Gastrocnemius medialis (tissue), 4 donors: ENCODE data around the gene PARG. TPM values are rescaled to one million over a fixed set of nuclear protein-coding genes. Genes with fewer than 3 reads are reported as not detected.

Experiments
- ATAC-seq, 2 donors: fragments of 150-250 bp; one replicate each; pipeline ENCODE4 v1.9.1; 2016
- DNase-seq, 2 donors: peaks; one replicate each; pipeline ENCODE4 v3.0.0-alpha.2; 2019
- H3K27ac ChIP-seq, 4 donors: fragments of 200-600 bp; sonication (generic); 1 replicate in 1 of 4; 2 replicates in 3 of 4; pipeline ENCODE4 v1.5.1; 2016 to 2018; ENCODE audit warnings: mild to moderate bottlenecking in 2 of 4, moderate library complexity in 1 of 4
- H3K27me3 ChIP-seq, 3 donors: fragments of 200-600 bp; sonication (generic) in 2 of 3; 1 replicate in 1 of 3; 2 replicates in 2 of 3; pipeline versions ENCODE4 v1.5.1 to v1.6.0; 2016 to 2019; ENCODE audit warnings: mild to moderate bottlenecking in 1 of 3, moderate library complexity in 1 of 3
- H3K36me3 ChIP-seq, 2 donors: fragments of 200-600 bp; sonication (generic) in 1 of 2; one replicate each; pipeline ENCODE4 v1.5.1; 2017 to 2018
- H3K4me1 ChIP-seq, 2 donors: fragments of 200-600 bp; sonication (generic) in 1 of 2; one replicate each; pipeline ENCODE4 v1.5.1; 2016 to 2017; ENCODE audit warnings: mild to moderate bottlenecking in 2 of 2
- H3K4me3 ChIP-seq, 4 donors: fragments of 200-600 bp; sonication (generic) in 3 of 4; 1 replicate in 1 of 4; 2 replicates in 3 of 4; pipeline ENCODE4 v1.5.1; 2016 to 2019; ENCODE audit warnings: mild to moderate bottlenecking in 2 of 4
- H3K9me3 ChIP-seq, 3 donors: fragments of 200-600 bp; sonication (generic) in 2 of 3; 1 replicate in 1 of 3; 2 replicates in 2 of 3; pipeline ENCODE4 v1.5.1; 2016 to 2019
- CTCF ChIP-seq, 5 experiments: fragments of 450-650 bp in 3 of 5; fragments of 200-600 bp in 2 of 5; sonication (generic) in 2 of 5; IDR thresholded peaks in 4 of 5; conservative IDR thresholded peaks in 1 of 5; 1 replicate in 4 of 5; 2 replicates in 1 of 5; pipeline ENCODE4 v1.5.1; 2016 to 2019; ENCODE audit warnings: antibody characterized with exemption in 5 of 5, mild to moderate bottlenecking in 3 of 5, moderate library complexity in 3 of 5
- POLR2A ChIP-seq, 2 donors: fragments of 450-650 bp; IDR thresholded peaks; one replicate each; pipeline ENCODE4 v1.6.1; 2017; ENCODE audit warnings: antibody characterized with exemption in 2 of 2, mild to moderate bottlenecking in 2 of 2, moderate library complexity in 2 of 2
- in situ Hi-C, 4 donors: fragments of 200-750 bp; cut with MboI; loops; one replicate each; pipeline versions ENCODE4 v1.15.0 to v1.8.0; 2017; ENCODE audit warnings: low sequenced_read_pairs in 4 of 4
- intact Hi-C: fragments of 100-400 bp; cut with DNase I; formaldehyde crosslinking; loops from one replicate; pipeline ENCODE4 v1.15.1; 2023; ENCODE audit warnings: low total_unique reads
- total RNA-seq, 4 donors: library from RNA; depleted of rRNA; stranded (reverse); fragments of >200 nt; gene quantifications; one replicate each; pipeline versions ENCODE4 v1.1.0 to v1.2.3, GENCODE V29; 2016

PARG gene
- total RNA-seq, 4 donors from 2014 or later, result 14.3 to 18.9 (median 16.8) TPM

- intact Hi-C loops, result no loop called here
- H3K4me3 ChIP-seq, result no peak overlapping the region
- ATAC-seq (no peak), DNase-seq (no peak)
- in situ Hi-C loops, result no loop called here
- H3K4me1 ChIP-seq, result no peaks in the 10 kb centered on the region
- no peak overlapping the region for H3K27ac ChIP-seq
- H3K36me3 ChIP-seq, result peaks cover 0 to 8% of the 10 kb centered on the region in 2 donors
- no peaks in the 10 kb centered on the region for H3K9me3 ChIP-seq
- TF ChIP-seq CTCF (IDR thresholded peaks at IDR 0.05 in 4 of 5, conservative IDR thresholded peaks at IDR 0.05 in 1 of 5), result no peak
- TF ChIP-seq POLR2A (IDR thresholded peaks at IDR 0.05), result no peak
- H3K27me3 ChIP-seq, result no peaks in the 10 kb centered on the region
Measured at GRCh38 chr10:49834976-49835375, 106.9 kb downstream of the PARG start.

GRCh38 chr10:49834201-49834600, 107.6 kb downstream of the PARG start:
- Histone ChIP-seq H3K27ac (no peak overlapping the region), H3K9me3 (no peaks in the 10 kb centered on the region), H3K4me3 (no peak overlapping the region), H3K4me1 (no peaks in the 10 kb centered on the region), H3K36me3 (peaks cover 0 to 8% of the 10 kb centered on the region in 2 donors), H3K27me3 (no peaks in the 10 kb centered on the region)
- no peak for DNase-seq
- TF ChIP-seq CTCF (IDR thresholded peaks at IDR 0.05 in 4 of 5, conservative IDR thresholded peaks at IDR 0.05 in 1 of 5) (no peak), POLR2A (IDR thresholded peaks at IDR 0.05) (no peak)
- no peak for ATAC-seq
- in situ Hi-C loops (no loop called here), intact Hi-C loops (no loop called here)

- no peak for DNase-seq
- Histone ChIP-seq H3K9me3 (no peaks in the 10 kb centered on the region), H3K4me1 (no peaks in the 10 kb centered on the region), H3K27me3 (no peaks in the 10 kb centered on the region), H3K27ac (no peak overlapping the region), H3K36me3 (peaks cover 0 to 12% of the 10 kb centered on the region in 2 donors), H3K4me3 (no peak overlapping the region)
- intact Hi-C loops, result no loop called here
- no peak for ATAC-seq
- TF ChIP-seq POLR2A (IDR thresholded peaks at IDR 0.05) (no peak), CTCF (IDR thresholded peaks at IDR 0.05 in 4 of 5, conservative IDR thresholded peaks at IDR 0.05 in 1 of 5) (no peak)
- in situ Hi-C loops, result no loop called here
Measured at GRCh38 chr10:49833168-49833567, 108.7 kb downstream of the PARG start.

- intact Hi-C loops (no loop called here), in situ Hi-C loops (no loop called here)
- Histone ChIP-seq H3K36me3 (peaks cover 0 to 21% of the 10 kb centered on the region in 2 donors), H3K4me1 (no peaks in the 10 kb centered on the region), H3K9me3 (no peaks in the 10 kb centered on the region), H3K27me3 (no peaks in the 10 kb centered on the region), H3K4me3 (no peak overlapping the region), H3K27ac (peak overlapping the region in 2 of 4 donors; percentile 24 to 45)
- peak; percentile 45 to 62 for ATAC-seq
- DNase-seq, result no peak
- TF ChIP-seq CTCF (IDR thresholded peaks at IDR 0.05 in 4 of 5, conservative IDR thresholded peaks at IDR 0.05 in 1 of 5) (no peak), POLR2A (IDR thresholded peaks at IDR 0.05) (no peak)
Measured at GRCh38 chr10:49831352-49832035, 110.3 kb downstream of the PARG start.

- TF ChIP-seq CTCF (IDR thresholded peaks at IDR 0.05 in 4 of 5, conservative IDR thresholded peaks at IDR 0.05 in 1 of 5) (no peak), POLR2A (IDR thresholded peaks at IDR 0.05) (no peak)
- no peaks in the 10 kb centered on the region for H3K9me3 ChIP-seq
- H3K27ac ChIP-seq, result peak overlapping the region in 1 of 4 donors; percentile 45
- ATAC-seq (no peak), DNase-seq (no peak)
- no peaks in the 10 kb centered on the region for H3K4me1 ChIP-seq
- peaks cover 0 to 21% of the 10 kb centered on the region in 2 donors for H3K36me3 ChIP-seq
- intact Hi-C loops, result no loop called here
- H3K27me3 ChIP-seq, result no peaks in the 10 kb centered on the region
- in situ Hi-C loops, result no loop called here
- no peak overlapping the region for H3K4me3 ChIP-seq
Measured at GRCh38 chr10:49830846-49831245, 111.0 kb downstream of the PARG start.
